ENCODE measurements around the gene PPP3R1. TPM values are rescaled to one million over a fixed set of nuclear protein-coding genes. Genes with fewer than 3 reads are reported as not detected.

Gene PPP3R1
- total and polyA plus RNA-seq, 2 of the 4 experiments (the other 2 are of a cell fraction), result 9.1 to 17.3 TPM

DNA sequence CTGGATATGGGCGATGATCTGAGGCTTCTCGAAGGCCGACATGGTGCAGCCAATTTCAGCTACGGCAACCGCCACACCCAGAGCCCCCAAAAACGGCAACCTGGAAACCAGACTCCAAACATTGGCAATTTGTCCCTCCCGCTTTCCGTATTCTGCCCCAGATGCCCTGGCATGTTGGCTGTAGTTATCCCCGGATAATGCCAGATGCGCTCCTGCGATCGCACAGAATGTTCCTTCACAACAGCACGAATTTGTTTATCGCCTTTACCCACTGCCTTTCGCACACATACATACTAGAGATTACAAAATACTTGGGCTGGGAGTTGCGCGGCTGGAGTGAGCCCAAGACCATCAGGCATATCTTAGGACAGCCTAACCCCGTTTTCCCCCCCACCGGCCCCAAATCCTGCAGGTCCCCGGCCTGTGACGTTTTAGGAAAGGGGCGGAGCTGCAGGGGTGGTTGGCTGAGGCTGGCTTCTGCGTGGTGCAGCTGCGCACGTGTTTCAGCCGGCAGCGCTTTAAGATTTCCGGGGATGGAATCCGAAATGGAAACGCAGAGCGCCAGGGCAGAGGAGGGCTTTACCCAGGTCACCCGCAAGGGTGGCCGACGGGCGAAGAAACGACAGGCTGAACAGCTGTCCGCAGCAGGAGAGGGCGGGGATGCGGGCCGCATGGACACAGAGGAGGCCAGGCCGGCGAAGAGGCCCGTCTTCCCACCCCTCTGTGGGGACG, 94.8 kb downstream of the PPP3R1 start, which contains the start of gene PNO1:
Gene PNO1, plus strand, starts transcription at position 487 of the 732 bp plus-strand sequence. Its CDS starts 47 bp downstream, at position 534.
- H2BK120ac ChIP-seq (ENCODE audit: low read depth, low read length), result peak within 1 kb of the TSS; percentile 100
- DNase-seq, result peak; percentile 95
- in situ Hi-C loops (cut with MboI; ENCODE audit: low sequenced_read_pairs) (no loop called here), dilution Hi-C loops (cut with HindIII; ENCODE audit: low sequenced_read_pairs, unreplicated experiment) (no loop called here), intact Hi-C loops (cut with micrococcal nuclease) (loop anchor here (1.0 to 5.0 kb wide), 2 partner anchors 35 to 95 kb away; partner anchors contain the start of gene PPP3R1)
- peak within 1 kb of the TSS; percentile 99 for H2BK5ac ChIP-seq (ENCODE audit: low read depth, low read length, poor library complexity, severe bottlenecking)
- H3K4me1 ChIP-seq (ENCODE audit: control insufficient read depth, insufficient read depth, low read length), result no peaks in the 10 kb centered on the region
- H3K79me1 ChIP-seq (ENCODE audit: low read depth in 1 of 2, low read length in 2 of 2), result peaks cover 10 to 47% of the 10 kb centered on the region in 2 experiments
- H3K4me2 ChIP-seq (ENCODE audit: low read depth, low read length), result peak within 1 kb of the TSS; percentile 98
- H3K9ac ChIP-seq (ENCODE audit: low read depth, low read length), result peak within 1 kb of the TSS; percentile 93
- peak within 1 kb of the TSS; percentile 100 for H3K14ac ChIP-seq (replicated peaks; ENCODE audit: low read depth, low read length)
- peak within 1 kb of the TSS; percentile 99 for H2BK20ac ChIP-seq (ENCODE audit: low read depth, low read length)
- peak within 1 kb of the TSS; percentile 100 for H3K56ac ChIP-seq (ENCODE audit: extremely low read depth, insufficient read depth, low read length)
- peak; percentile 100 for TF ChIP-seq MXI1 (IDR thresholded peaks at IDR 0.05; ENCODE audit: borderline replicate concordance, low read depth, low read length)
- TF ChIP-seq RAD21 (IDR thresholded peaks at IDR 0.05; ENCODE audit: low read length), result peak; percentile 11; the same call in 1 of the 2 replicates
- peak; percentile 89 for TF ChIP-seq BHLHE40 (IDR thresholded peaks at IDR 0.05; ENCODE audit: low read depth, low read length)
- no peak for TF ChIP-seq RFX5 (IDR thresholded peaks at IDR 0.05; ENCODE audit: low read depth, low read length)
- TF ChIP-seq USF2 (IDR thresholded peaks at IDR 0.05; ENCODE audit: low read depth, low read length), result peak; percentile 64
- no peak for TF ChIP-seq FOS (IDR thresholded peaks at IDR 0.05; ENCODE audit: low read depth, low read length)
- peak; percentile 91 for TF ChIP-seq POLR2A (IDR thresholded peaks at IDR 0.05; ENCODE audit: low read depth, low read length)
- no peak for TF ChIP-seq CEBPB (IDR thresholded peaks at IDR 0.05; ENCODE audit: low read depth, low read length)
- no peak for TF ChIP-seq CTCF (conservative IDR thresholded peaks at IDR 0.05; ENCODE audit: low read depth, low read length)
- peak; percentile 76; the same call in 1 of the 2 replicates for TF ChIP-seq CHD1 (IDR thresholded peaks at IDR 0.05; ENCODE audit: low read depth, low read length)
- TF ChIP-seq MAZ (IDR thresholded peaks at IDR 0.05; ENCODE audit: borderline replicate concordance, low read depth, low read length), result peak; percentile 95
- H3K23ac ChIP-seq (ENCODE audit: low read depth, low read length), result peak within 1 kb of the TSS; percentile 100
- H3K9me1 ChIP-seq (ENCODE audit: insufficient read depth, low read length), result no peaks in the 10 kb centered on the region
- H3K27ac ChIP-seq (ENCODE audit: insufficient read depth, low read length), result peak within 1 kb of the TSS; percentile 89
- CTCF ChIA-PET, result interaction anchor here (1.0 to 1.4 kb wide), 2 partner anchors 36 to 125 kb away, joined by 4 to 6 read pairs; no protein-coding TSS in a partner anchor
- ATAC-seq (ENCODE audit: low read depth), result peak; percentile 98
- peak within 1 kb of the TSS; percentile 96; the same call in 2 of the 3 replicates for H2BK15ac ChIP-seq (ENCODE audit: low read depth, low read length)
- WGBS, 2 experiments (ENCODE audit: extremely low coverage in 2 of 2, insufficient read length in 1 of 2), result 0% methylated on average over 13 of the region's 44 CpGs; no CpG with 5 or more reads in 1 of the 2 experiments
- peak within 1 kb of the TSS; percentile 96 for H3K18ac ChIP-seq (ENCODE audit: low read depth, low read length)
- no peaks in the 10 kb centered on the region for H3K9me3 ChIP-seq (ENCODE audit: control insufficient read depth, insufficient read depth, low read length)
- H4K91ac ChIP-seq (ENCODE audit: insufficient read depth, low read depth, low read length), result peak within 1 kb of the TSS; percentile 100
- H2AK5ac ChIP-seq (ENCODE audit: low read depth, low read length), result peak within 1 kb of the TSS; percentile 94
- H3K4me3 ChIP-seq (ENCODE audit: insufficient read depth, low read depth, low read length), result peak within 1 kb of the TSS; percentile 75
- peak within 1 kb of the TSS; percentile 93 for H4K5ac ChIP-seq (ENCODE audit: low read depth, low read length)
- no TSS peak for BruUV-seq (replicated peaks)
- peak within 1 kb of the TSS; percentile 97 for H2AK9ac ChIP-seq (replicated peaks; ENCODE audit: low read depth, low read length, poor library complexity)
- peak within 1 kb of the TSS; percentile 100 for H3K4ac ChIP-seq (ENCODE audit: low read depth, low read length)
- peaks cover 1% of the 10 kb centered on the region; the same call in 1 of the 2 replicates for H3K36me3 ChIP-seq (ENCODE audit: control insufficient read depth, insufficient read depth, low read length)
- peak within 1 kb of the TSS; percentile 98 for H2AFZ ChIP-seq (replicated peaks; ENCODE audit: low read length, poor library complexity)
- H3K27me3 ChIP-seq (ENCODE audit: control insufficient read depth, insufficient read depth, low read length), result no peaks in the 10 kb centered on the region
- POLR2A ChIA-PET (ENCODE audit: unreplicated experiment), result no interaction called here
- H4K20me1 ChIP-seq (ENCODE audit: insufficient read depth, low read length), result no peaks in the 10 kb centered on the region
- H4K8ac ChIP-seq (ENCODE audit: low read depth in 2 of 2, low read length in 2 of 2), result peak within 1 kb of the TSS; percentile 56 to 96
